HL-60 (cell line): ENCODE measurements around the gene ASB10.

Source experiments
- DNase-seq, 2 experiments: peaks; one replicate each; pipeline ENCODE4 v3.0.0-alpha.2; 2010 to 2020; ENCODE audit warnings: low read depth in 1 of 2, low spot score in 1 of 2
- H3K27ac ChIP-seq: fragments of 250-450 bp; sonication (Bioruptor Pico); replicated peaks from 2 replicates; pipeline ENCODE4 v1.5.1; 2020; ENCODE audit warnings: mild to moderate bottlenecking, moderate library complexity
- H3K27me3 ChIP-seq: fragments of 250-450 bp; sonication (Bioruptor Pico); 2 replicates; pipeline ENCODE4 v1.5.1; 2021; ENCODE audit warnings: mild to moderate bottlenecking, moderate library complexity; ENCODE audit not compliant: insufficient read depth, poor library complexity, severe bottlenecking
- H3K4me3 ChIP-seq: replicated peaks from 2 replicates; pipeline ENCODE4 v1.5.1; 2011; ENCODE audit warnings: mild to moderate bottlenecking, control low read depth, low read length; ENCODE audit not compliant: insufficient read depth
- CTCF ChIP-seq: IDR thresholded peaks from one replicate; pipeline ENCODE4 v1.5.1; 2011; ENCODE audit warnings: low read length, control low read depth, inconsistent platforms; ENCODE audit not compliant: insufficient read depth
- GABPA ChIP-seq: IDR thresholded peaks from 2 replicates; pipeline ENCODE4 v1.6.1; 2012; ENCODE audit warnings: low read depth
- POLR2AphosphoS5 ChIP-seq: IDR thresholded peaks from 2 replicates; pipeline ENCODE4 v1.6.1; 2012; ENCODE audit warnings: low read depth
- REST ChIP-seq: IDR thresholded peaks from 2 replicates; pipeline ENCODE4 v1.6.1; 2012; ENCODE audit warnings: low read depth; ENCODE audit not compliant: insufficient replicate concordance
- SPI1 ChIP-seq: IDR thresholded peaks from 2 replicates; pipeline ENCODE4 v1.6.1; 2012; ENCODE audit warnings: low read depth, mild to moderate bottlenecking, borderline replicate concordance

Gene ASB10

GRCh38 chr7:151146761-151147160 lies 40.3 kb downstream of the ASB10 start:
- no peak for TF ChIP-seq GABPA
- no peak for TF ChIP-seq CTCF
- no peak for TF ChIP-seq REST
- no peak for TF ChIP-seq SPI1
- Histone ChIP-seq H3K27me3 (peaks cover 18% of the 10 kb centered on the region), H3K4me3 (no peak overlapping the region), H3K27ac (no peak overlapping the region)
- no peak for DNase-seq

- Histone ChIP-seq H3K27me3 (peaks cover 9% of the 10 kb centered on the region), H3K4me3 (no peak overlapping the region), H3K27ac (no peak overlapping the region)
- TF ChIP-seq GABPA (no peak), POLR2AphosphoS5 (no peak), SPI1 (no peak), CTCF (no peak), REST (no peak)
- DNase-seq, result no peak
These were observed 42.7 kb downstream of the ASB10 start for GRCh38 chr7:151144387-151144786.

- Histone ChIP-seq H3K27me3 (peaks cover 3% of the 10 kb centered on the region), H3K4me3 (no peak overlapping the region), H3K27ac (no peak overlapping the region)
- no peak for DNase-seq
- TF ChIP-seq GABPA (no peak), POLR2AphosphoS5 (no peak), SPI1 (no peak), CTCF (no peak), REST (no peak)
These were observed 43.6 kb downstream of the ASB10 start for GRCh38 chr7:151143261-151144015.
